CD4-positive, alpha-beta T cell treated with Interleukin-1 beta for 1 hour (primary cell): ENCODE measurements around the gene TECTA.

Source experiments
- DNase-seq, 2 donors: peaks; one replicate each; pipeline ENCODE4 v3.0.0-alpha.2; 2020 to 2022

Gene TECTA

GRCh38 chr11:121100943-121101342, at the start of gene TECTA:
Gene TECTA (plus strand): TSS chr11:121101243. CDS start chr11:121102666, 1,423 bp downstream.
- DNase-seq: no peak

DNA sequence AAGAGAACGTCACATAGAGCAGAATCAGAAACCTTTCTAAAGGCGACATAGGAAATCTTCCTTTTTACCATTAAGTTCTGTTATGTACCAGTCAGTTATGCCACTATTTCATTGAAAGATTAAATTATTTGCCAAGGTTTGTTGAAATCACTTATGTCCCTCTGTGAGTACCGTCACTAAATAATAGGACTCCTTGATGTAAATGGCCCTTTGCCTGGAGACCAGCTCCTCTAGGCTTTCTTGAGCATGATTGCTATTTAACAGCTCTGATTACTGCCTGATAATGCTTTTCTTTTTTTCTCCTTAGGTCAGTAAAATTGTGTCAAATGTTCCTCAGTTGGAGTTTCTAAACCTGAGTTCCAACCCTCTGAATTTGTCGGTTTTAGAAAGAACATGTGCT, 47.8 kb upstream of the TECTA start:
- no peak for DNase-seq

DNA sequence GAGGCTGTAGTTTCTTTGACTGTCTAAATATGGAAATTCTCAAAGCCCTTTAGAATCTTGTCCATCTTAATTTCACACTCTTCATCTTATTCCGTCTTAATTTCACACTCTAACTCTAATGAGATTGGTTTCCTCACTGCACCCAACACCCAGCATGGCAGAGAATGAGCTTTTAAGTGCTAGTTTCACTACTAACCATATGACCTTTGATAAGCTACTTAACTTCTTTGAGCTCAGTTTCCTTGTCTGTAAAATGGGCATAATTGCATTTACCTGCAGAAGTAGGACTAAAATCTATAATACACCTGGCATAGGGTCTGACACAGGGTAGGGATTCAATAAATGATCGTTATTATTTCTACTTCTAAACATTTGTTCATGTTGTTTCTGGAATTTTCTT, 46.8 kb upstream of the TECTA start:
- DNase-seq: no peak

GRCh38 chr11:121055076-121055475, 46.0 kb upstream of the TECTA start:
- no peak for DNase-seq

DNA sequence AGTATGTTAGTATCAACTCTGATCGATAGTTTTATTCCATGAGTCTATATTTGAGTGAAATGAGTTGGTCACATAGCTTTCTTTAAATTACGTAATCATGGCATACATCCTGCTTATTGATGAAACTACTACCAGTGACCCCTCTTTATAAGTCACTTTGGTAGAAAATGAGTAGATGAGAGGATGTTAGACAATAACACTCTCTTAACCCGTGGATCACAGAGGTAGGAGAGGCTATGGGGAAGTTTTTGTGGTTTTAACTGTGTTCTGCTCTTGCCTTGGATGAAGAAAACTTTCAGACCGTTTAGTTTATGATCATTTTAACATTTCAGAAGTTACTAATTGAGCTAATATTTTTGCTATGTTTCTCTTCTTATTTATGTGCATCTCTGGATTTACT, 43.1 kb upstream of the TECTA start:
- no peak for DNase-seq

GRCh38 chr11:121058941-121059340, 42.1 kb upstream of the TECTA start:
- no peak for DNase-seq

- no peak for DNase-seq
Observed at GRCh38 chr11:121059605-121060004, 41.4 kb upstream of the TECTA start.

GRCh38 chr11:121063728-121064127, 37.3 kb upstream of the TECTA start:
- DNase-seq: no peak

DNA sequence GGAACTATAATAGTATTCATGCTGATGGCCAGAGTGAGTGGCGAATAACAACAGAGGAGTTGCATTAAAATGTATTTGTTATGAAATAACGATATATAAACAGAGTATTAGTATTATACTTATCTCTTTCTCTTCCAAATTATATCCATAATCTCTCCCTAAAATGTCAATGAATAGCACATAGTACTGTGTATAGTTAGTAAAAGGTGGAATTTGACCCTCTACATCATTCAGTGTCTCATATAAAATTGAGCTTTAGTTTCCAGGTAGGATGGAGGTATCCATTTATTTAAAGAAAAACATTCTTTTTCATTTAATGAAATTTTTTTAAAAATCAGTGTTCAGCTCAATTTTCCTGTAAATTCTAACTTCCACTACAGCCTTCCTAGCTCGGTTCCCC, 34.4 kb upstream of the TECTA start:
- DNase-seq: no peak

DNA sequence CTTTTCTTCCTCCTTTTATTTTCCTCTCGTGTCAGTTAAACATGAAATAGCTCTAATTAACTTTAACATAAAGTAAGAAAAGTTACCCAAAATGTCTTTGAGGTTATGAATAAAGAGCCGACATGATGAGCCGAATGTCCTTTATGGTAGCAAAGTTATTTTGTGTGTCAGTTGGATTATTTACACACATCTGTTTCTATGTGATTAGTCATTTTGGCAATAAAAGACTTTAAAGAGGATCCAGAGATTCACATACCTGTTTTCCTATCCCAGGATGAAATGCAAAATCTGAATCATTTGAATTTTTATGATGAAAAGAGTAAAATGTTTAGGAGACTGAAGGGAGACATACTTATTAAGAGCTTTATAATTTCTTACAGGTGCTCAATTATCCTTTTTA, 34.0 kb upstream of the TECTA start:
- DNase-seq: no peak

DNA sequence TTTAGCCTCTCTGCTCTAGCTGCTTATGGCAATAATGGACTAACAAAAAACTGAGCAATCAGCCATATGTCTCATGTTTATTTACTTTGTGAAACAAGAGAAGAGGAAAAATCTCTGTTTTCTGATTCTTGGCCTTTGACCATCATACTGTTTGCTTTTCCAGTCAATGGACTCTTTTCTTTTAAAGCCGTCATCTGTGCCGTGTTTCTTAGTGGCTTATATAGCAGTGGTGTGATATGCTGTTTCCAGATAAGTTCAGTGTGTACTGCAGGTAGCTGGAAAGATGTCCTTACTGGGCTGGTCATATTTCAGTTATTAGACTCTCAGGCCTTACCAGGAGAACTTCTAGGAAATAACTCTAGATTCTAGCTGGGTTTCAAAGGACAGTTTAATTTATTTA, 33.6 kb upstream of the TECTA start:
- no peak for DNase-seq

- no peak for DNase-seq
Observed at GRCh38 chr11:121067962-121068647, 32.9 kb upstream of the TECTA start.

GRCh38 chr11:121068787-121069186, 32.3 kb upstream of the TECTA start:
- DNase-seq: no peak

- DNase-seq: no peak
Observed at GRCh38 chr11:121070951-121071845, 29.8 kb upstream of the TECTA start.

DNA sequence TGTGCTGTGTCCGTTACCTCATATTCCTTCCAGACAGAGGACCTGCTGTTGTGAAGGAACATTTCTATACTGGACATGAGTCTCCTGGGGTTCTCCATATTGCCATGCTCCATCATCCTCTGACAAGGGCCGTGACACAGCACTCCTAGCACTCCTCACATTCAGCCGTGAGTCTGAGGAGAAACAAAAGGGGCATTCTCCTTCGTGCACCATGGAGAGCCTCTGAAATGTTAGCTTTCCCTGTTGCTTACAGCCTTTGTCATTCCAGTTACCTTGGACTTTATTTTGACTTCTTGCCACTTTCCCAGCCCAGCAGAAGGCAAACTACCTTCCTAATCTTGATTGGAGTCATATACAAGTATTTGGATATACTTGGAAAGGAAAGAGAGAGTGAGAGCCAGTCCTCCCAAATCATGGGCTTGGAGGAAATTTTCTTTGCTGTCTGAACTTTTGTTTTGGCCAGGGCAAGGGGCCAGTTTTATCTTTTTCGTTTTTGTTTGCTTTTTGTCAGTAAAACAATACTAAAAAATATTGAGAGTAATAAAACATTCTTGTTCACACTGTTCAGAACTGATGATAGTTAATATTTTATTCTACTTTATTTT, 29.1 kb upstream of the TECTA start:
- no peak for DNase-seq

GRCh38 chr11:121081321-121081720, 19.7 kb upstream of the TECTA start:
- DNase-seq: no peak

DNA sequence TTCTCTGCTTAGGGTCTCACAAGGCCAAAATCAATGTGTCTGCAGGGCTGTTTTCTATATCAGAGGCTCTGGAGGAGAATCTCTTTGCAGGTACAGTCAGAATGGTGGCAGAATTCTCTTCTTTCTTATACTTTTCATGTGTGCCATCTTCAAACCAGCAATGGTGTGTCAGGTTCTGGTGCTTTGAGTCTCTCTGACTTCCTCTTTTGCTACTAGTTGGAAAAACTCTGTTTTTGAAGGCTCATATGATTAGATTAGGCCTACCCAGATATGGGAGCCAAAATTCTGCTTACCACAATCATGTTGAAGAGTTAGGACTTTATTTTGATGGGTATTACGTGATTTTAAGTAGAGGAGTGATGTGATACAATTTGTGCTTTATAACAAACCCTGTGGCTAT, 18.8 kb upstream of the TECTA start:
- DNase-seq: no peak

DNA sequence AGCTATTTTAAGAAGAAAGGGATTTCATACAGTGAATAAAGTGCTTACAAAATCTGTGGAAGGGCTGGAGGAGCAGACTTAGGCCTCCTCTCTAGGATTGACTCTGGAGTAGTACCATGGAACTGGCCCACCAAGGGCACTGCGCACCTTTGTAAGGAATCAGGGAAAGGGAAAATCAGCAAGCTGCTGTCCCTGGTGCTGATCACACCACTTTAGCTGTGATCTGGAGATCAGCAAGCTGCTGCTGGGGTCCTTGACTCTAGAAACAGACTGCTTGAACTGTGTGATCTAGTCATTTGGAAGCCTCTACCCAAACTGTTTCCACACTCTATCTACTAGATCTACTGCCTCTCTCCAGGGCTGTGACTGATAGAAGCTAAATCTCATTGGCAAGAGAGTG, 18.4 kb upstream of the TECTA start:
- no peak for DNase-seq

DNA sequence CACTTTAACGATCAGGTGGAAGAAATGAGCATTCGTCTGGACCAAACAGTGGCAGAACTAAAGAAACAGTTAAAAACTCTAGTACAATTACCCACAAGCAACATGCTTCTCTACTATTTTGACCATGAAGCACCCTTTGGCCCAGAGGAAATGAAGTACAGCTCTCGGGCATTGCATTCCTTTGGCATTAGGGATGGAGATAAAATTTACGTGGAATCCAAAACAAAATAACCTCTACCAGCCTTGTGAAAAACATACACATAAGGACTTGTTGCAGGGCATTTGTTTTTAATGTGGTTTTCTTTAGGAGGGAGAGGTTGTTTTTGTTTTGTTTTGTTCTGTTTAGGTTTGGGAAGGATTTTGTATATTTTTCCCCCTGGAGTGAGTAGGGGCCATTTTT, 14.2 kb upstream of the TECTA start:
- no peak for DNase-seq

DNA sequence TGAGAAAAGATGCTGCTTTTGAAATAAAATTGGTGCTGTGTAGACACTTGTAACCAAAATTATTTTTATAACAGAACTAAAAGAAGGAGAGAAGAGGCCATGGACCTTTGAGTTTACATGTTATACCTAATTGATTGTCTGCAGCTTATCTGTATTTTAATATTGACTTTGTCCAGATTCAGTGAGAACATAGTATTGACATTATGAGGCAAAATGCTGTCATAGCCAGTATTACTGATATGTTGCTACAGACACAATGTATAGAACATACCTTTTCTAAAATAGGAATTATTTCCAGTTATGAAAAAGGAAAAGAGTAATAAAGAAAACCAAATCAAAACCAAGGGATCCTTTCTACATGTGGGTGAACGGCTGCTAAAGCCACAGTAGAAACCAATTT, 11.5 kb upstream of the TECTA start:
- no peak for DNase-seq

DNA sequence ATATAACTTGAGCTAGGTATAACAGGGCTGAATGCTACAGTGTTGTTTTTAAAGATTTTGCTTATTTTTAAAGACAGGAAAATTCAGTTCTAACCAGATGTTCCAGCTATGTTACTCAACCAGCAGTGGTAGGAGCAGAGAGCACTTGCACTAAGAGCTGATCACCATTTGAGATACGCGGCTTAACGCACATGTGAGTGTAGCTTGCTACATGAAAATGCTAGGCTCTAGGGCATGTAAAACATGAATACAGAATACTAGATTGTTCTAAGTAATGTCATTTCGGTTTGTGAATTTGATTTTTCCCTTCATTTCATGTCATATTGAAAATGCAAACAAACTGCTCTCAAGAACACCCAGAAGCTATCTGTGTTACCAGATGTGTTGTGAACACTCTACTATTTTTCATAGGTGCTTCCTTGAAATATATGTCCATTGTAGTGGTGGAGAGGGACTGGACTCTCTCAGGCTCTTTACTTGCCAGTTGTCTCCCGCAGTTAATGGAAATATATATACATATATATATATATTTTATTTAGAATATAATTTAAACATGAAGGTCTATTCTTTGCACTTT, 10.8 kb upstream of the TECTA start:
- no peak for DNase-seq

GRCh38 chr11:121091492-121092152, 9.4 kb upstream of the TECTA start:
- DNase-seq: peak in 1 of 2 donors; percentile 13

DNA sequence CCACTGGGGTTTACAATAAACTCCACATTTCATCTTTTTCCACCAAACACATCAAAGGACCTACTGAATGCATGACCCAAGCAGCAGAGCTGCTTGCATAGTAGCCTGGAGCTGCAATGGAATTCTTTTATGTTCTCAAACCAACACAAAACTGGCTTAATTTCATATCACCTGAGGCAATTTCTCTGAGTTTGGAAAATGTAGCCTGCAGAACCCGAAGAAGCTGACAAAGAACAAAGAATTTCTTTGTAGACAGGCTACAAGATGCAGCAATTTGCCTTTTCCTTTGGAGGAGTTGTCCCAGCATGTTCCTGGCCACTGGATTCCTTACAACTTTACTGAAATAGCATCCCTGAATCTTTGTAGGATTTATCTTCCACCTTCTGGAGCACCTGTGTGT, 5.5 kb upstream of the TECTA start:
- DNase-seq: no peak
